ENCODE measurements around the gene PRSS57. TPM values are rescaled to one million over a fixed set of nuclear protein-coding genes. Genes with fewer than 3 reads are reported as not detected.

PRSS57 gene
- total RNA-seq, 2 donors from 2014 or later = 1.7 TPM; not detected in 1

DNA sequence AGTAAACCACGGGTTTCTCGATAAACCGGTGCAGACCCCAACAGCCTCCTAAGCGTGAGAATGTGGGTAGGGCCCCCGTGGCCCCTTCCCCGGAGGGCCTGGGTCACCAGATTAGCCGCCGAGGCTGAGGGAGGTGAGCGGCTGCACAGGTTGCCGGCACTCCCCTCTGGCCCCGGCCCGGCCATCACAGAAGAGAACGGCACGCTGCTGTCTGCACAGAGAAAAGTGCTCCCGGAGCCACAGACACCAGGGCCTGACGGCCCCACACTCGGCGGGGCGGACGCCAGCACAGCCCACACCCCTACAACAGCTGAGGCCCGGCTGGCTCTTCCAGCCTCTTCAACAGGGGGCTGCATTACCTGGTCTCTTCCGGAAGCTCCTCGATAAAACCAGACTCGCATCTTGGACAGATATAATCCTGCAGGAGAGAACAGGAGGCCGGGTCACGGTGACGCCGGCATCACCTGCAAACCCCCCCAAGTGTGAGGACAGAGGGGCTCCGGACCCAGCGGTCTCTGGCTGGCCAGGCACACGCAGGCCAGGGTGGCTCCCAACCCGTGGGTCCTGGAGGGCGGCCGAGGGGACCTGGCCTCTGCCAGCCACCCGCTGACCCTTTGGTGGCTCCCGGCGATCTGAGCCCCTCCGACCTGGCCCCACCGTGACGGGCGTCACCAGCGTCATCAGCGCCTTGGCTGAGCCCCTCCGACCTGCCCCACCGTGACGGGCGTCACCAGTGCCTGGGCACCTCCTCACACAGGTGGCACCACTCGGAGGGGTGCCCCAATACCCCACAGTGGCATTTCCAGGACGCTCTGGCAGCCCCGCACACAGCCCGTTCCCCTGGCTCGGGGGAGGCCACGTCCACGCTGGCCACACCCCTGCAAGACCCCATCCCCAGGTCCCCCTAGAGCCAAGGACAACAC lies 42.5 kb downstream of the PRSS57 start:
- H3K9me3 ChIP-seq = no peaks in the 10 kb centered on the region
- DNase-seq (ENCODE audit: low spot score) = no peak
- TF ChIP-seq, protein P1, sequence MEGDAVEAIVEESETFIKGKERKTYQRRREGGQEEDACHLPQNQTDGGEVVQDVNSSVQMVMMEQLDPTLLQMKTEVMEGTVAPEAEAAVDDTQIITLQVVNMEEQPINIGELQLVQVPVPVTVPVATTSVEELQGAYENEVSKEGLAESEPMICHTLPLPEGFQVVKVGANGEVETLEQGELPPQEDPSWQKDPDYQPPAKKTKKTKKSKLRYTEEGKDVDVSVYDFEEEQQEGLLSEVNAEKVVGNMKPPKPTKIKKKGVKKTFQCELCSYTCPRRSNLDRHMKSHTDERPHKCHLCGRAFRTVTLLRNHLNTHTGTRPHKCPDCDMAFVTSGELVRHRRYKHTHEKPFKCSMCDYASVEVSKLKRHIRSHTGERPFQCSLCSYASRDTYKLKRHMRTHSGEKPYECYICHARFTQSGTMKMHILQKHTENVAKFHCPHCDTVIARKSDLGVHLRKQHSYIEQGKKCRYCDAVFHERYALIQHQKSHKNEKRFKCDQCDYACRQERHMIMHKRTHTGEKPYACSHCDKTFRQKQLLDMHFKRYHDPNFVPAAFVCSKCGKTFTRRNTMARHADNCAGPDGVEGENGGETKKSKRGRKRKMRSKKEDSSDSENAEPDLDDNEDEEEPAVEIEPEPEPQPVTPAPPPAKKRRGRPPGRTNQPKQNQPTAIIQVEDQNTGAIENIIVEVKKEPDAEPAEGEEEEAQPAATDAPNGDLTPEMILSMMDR (IDR thresholded peaks at IDR 0.05) = no peak
- no peak for TF ChIP-seq POLR2AphosphoS5 (IDR thresholded peaks at IDR 0.05)
- no peak for TF ChIP-seq POLR2A (IDR thresholded peaks at IDR 0.05)
- no peaks in the 10 kb centered on the region for H3K27me3 ChIP-seq (replicated peaks; ENCODE audit: insufficient read depth)
- no peaks in the 10 kb centered on the region for H3K4me1 ChIP-seq (replicated peaks)
- H3K4me3 ChIP-seq = no peak overlapping the region
- no peak overlapping the region for H3K27ac ChIP-seq
- peaks cover 0 to 6% of the 10 kb centered on the region in 2 donors for H3K36me3 ChIP-seq
- 88% methylated on average over 53 of the region's 54 CpGs for WGBS
- intact Hi-C loops (cut with DNase I) = no loop called here

DNA sequence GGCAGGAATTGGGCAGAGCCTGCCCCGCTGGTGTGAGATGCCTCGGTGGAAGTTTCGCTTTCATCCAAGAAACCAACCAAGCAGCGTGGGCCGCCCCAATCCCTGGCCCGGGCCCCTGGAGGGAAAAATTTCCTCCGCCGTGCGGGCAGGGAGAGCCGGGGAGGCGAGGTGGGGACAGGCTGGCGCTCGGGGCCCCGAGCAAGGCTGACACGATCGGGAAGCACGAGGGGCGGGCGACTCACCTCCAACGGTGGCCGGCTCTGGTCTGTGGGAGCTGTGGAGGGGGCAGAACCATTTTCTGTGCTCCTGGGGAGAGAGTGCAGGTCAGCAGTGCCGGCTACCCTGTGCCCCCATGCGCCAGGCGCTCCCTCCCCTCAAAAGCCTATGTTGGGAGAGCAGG lies 43.3 kb downstream of the PRSS57 start:
- H3K4me1 ChIP-seq (replicated peaks) = no peaks in the 10 kb centered on the region
- peaks cover 0 to 6% of the 10 kb centered on the region in 2 donors for H3K36me3 ChIP-seq
- no peak overlapping the region for H3K4me3 ChIP-seq
- H3K27ac ChIP-seq = no peak overlapping the region
- DNase-seq (ENCODE audit: low spot score) = no peak
- intact Hi-C loops (cut with DNase I) = no loop called here
- 85% methylated on average over 24 of the region's 24 CpGs for WGBS
- TF ChIP-seq POLR2A (IDR thresholded peaks at IDR 0.05) = no peak
- no peaks in the 10 kb centered on the region for H3K27me3 ChIP-seq (replicated peaks; ENCODE audit: insufficient read depth)
- no peaks in the 10 kb centered on the region for H3K9me3 ChIP-seq

DNA sequence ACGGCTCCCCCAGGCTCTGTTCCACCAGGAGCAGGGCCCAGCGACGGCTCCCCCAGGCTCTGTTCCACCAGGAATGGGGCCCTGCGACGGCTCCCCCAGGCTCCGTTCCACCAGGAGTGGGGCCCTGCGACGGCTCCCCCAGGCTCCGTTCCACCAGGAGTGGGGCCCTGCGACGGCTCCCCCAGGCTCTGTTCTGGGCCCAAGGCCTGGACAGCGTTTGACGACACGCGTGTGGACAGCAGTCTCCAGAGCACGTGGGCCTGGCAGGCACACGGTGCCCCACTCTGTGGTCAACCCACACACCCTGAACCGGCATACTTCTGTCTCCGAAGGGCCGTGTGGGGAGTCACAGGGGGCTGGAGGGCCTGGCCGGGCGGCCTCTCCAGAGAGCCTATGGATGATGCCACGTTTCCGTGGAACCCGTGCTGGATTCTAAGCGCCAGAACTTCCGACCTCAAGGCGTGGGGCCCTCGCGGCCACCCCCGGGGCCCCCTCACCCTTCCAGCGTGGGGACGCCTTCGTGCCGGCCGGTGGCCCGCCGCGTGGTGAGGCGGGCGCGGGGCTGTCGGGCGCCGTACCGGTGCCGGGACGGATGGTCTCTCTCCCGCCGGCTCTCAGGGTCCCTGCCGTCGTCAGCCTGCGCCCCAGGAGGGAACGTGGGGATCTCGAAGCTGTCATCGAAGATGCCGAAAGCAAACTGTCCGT lies 44.0 kb downstream of the PRSS57 start:
- Histone ChIP-seq H3K4me1 (replicated peaks) (no peaks in the 10 kb centered on the region), H3K27me3 (replicated peaks; ENCODE audit: insufficient read depth) (no peaks in the 10 kb centered on the region), H3K4me3 (no peak overlapping the region), H3K27ac (no peak overlapping the region), H3K9me3 (no peaks in the 10 kb centered on the region), H3K36me3 (peaks cover 0 to 6% of the 10 kb centered on the region in 2 donors)
- intact Hi-C loops (cut with DNase I) = no loop called here
- TF ChIP-seq POLR2A (IDR thresholded peaks at IDR 0.05) (no peak), POLR2AphosphoS5 (IDR thresholded peaks at IDR 0.05) (no peak)
- TF ChIP-seq, protein P1 (IDR thresholded peaks at IDR 0.05) = no peak
- 95% methylated on average over 58 of the region's 58 CpGs for WGBS
- DNase-seq (ENCODE audit: low spot score) = no peak

DNA sequence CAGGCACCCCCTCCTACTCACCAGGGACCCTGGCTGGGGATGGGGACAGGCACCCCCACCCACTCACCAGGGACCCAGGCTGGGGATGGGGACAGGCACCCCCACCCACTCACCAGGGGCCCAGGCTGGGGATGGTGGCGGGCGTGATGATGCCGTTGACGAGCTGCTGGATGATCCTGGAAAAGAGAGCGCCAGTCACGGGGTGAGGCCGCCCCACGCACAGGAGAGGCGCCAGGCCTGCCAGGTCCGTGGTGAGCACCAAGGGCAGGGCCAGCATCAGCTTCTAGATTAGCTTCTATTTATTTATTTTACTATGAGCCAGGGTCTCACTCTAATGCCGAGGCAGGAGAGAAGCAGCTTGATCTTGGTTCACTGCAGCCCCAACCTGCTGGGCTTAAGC lies 45.1 kb downstream of the PRSS57 start:
- Histone ChIP-seq H3K27me3 (replicated peaks; ENCODE audit: insufficient read depth) (no peaks in the 10 kb centered on the region), H3K4me1 (replicated peaks) (no peaks in the 10 kb centered on the region), H3K9me3 (no peaks in the 10 kb centered on the region), H3K27ac (no peak overlapping the region), H3K36me3 (peaks cover 0 to 6% of the 10 kb centered on the region in 2 donors), H3K4me3 (no peak overlapping the region)
- intact Hi-C loops (cut with DNase I) = no loop called here
- 90% methylated on average over 11 of the region's 11 CpGs for WGBS
- TF ChIP-seq POLR2A (IDR thresholded peaks at IDR 0.05) = no peak
- no peak for TF ChIP-seq POLR2AphosphoS5 (IDR thresholded peaks at IDR 0.05)
- TF ChIP-seq, protein P1 (IDR thresholded peaks at IDR 0.05) = no peak
- no peak for DNase-seq (ENCODE audit: low spot score)

DNA sequence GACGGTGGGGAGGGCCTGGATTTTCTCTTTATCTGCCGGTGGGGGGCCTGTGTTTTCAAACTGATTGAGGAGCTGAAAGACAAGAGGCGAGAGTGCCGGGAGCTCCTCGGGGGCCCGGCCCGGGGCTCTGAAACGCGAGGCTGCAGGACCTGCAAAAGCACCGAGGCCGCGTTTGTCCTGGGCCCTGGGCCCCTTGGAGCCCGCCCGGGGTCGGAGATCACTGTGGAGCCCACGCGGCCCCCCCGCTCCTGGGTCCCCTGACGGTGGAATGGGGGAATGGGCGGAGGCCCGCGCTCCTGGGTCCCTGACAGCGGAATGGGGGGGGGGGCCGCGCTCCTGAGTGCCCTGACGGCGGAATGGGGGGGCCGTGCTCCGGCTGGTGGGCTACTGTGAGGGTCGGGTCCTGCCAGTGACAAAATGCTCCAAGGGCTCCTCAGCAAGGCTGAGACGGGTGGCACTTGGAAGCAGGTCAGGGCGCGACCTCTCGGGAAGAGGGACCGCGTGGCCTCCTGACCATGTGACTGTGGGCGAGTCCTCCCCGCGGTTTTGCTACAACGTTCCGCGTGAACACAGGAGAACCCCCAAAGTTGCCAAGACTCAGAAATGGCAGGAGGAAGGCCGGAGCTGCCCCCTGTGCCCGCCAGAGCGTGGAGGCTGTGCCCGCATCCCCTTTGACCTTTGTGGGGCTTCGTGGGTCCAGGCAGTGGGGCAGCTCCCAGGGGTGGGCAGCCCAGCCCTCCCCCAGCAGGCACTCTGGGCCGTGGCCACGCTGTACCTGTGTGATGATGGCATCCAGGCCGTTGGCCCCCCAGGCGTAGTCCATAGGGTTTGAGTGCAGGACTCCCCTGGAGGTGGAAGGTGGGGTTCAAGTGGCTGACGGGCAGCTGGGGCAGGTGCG lies 46.1 kb downstream of the PRSS57 start:
- TF ChIP-seq POLR2A (IDR thresholded peaks at IDR 0.05) = no peak
- TF ChIP-seq POLR2AphosphoS5 (IDR thresholded peaks at IDR 0.05) = no peak
- TF ChIP-seq, protein P1 (IDR thresholded peaks at IDR 0.05) = no peak
- H3K27me3 ChIP-seq (replicated peaks; ENCODE audit: insufficient read depth) = no peaks in the 10 kb centered on the region
- H3K27ac ChIP-seq = no peak overlapping the region
- no peaks in the 10 kb centered on the region for H3K9me3 ChIP-seq
- 91% methylated on average over 48 of the region's 53 CpGs for WGBS
- H3K36me3 ChIP-seq = peaks cover 0 to 6% of the 10 kb centered on the region in 2 donors
- DNase-seq (ENCODE audit: low spot score) = no peak
- no peaks in the 10 kb centered on the region for H3K4me1 ChIP-seq (replicated peaks)
- H3K4me3 ChIP-seq = no peak overlapping the region
- intact Hi-C loops (cut with DNase I) = no loop called here
